ENCODE data around the gene HBG2.
"Not testable (repeated sequence)": the region's sequence is repeated elsewhere in the genome, so short reads cannot be mapped to it uniquely, and the experiment has no call there.

Gene HBG2

DNA sequence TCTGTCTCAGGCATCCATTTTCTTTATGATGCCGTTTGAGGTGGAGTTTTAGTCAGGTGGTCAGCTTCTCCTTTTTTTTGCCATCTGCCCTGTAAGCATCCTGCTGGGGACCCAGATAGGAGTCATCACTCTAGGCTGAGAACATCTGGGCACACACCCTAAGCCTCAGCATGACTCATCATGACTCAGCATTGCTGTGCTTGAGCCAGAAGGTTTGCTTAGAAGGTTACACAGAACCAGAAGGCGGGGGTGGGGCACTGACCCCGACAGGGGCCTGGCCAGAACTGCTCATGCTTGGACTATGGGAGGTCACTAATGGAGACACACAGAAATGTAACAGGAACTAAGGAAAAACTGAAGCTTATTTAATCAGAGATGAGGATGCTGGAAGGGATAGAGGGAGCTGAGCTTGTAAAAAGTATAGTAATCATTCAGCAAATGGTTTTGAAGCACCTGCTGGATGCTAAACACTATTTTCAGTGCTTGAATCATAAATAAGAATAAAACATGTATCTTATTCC, 26.1 kb upstream of the HBG2 start:
- DNase-seq = peak; percentile 29

DNA sequence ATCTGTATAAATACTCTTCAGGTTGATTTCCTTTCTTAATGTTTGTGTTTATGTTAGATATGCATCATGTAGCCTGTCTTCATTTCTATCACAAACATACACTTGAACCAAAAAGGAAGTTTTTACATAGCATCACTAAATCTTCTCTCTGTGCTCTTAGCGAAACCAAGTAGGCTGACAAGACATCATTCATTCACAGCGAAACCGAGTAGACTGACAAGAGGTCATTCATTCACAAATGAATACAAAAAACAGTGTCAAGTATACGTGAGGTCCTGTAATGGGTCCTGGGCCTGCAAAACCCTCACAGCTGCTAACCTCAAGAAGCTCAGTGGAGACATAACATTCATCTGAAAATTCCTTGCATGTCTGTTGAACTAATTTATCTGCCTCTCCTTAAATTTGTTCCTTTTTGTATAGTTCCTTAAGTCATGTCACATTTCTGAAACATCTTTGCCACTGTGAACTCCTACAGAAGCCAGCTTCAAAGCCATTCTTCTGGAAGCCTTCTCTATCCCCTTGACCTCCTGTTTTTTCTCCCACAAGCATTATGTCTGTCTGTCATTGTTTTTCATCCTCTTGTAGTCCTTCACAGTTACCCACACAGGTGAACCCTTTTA, 25.0 kb upstream of the HBG2 start:
- no peak for DNase-seq

DNA sequence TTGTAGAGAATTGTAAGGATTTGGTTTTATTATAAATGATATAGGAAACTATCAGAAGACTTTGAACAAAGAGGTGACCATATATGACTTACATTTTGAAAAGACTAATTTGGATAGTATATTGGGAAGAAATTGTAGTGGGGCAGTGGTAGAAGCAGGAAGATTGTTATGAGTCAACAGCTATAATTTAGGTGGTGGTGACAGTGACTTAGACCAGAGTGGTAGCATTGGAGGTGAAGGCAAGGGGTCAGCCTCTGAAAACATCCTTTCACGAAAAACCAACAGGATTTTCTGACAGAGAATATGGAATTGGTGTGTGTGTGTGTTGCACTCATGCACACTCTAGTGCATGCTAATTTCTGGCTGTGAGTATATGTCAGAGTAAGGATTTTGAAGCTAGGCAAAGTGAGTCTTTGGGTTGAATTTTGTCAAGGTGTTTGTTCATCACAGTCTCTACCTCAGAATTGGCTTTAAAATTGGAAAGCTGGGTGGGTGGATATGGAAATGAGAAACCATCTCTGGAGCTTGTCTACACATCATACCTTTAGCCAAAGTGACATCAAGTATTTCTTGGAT, 23.3 kb upstream of the HBG2 start:
- no peak for DNase-seq

- no peak for DNase-seq
These were observed 22.1 kb upstream of the HBG2 start for GRCh38 chr11:5276697-5277096.

DNA sequence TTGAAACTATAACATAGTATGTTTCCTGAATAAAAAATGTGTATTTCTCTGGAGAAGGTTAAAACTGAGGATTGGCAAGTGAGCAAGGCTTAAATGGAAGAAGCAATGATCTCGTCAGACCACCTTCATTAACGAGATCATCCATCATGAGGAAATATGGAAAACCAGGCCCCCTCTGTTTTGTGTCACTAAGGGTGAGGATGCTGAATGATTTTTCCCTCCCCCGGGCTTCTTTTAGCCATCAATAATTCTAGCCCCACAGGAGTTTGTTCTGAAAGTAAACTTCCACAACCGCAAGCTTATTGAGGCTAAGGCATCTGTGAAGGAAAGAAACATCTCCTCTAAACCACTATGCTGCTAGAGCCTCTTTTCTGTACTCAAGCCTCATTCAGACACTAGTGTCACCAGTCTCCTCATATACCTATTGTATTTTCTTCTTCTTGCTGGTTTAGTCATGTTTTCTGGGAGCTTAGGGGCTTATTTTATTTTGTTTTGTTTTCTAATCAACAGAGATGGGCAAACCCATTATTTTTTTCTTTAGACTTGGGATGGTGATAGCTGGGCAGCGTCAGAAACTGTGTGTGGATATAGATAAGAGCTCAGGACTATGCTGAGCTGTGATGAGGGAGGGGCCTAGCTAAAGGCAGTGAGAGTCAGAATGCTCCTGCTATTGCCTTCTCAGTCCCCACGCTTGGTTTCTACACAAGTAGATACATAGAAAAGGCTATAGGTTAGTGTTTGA, 21.0 kb upstream of the HBG2 start:
- DNase-seq = no peak

- no peak for DNase-seq
These were observed 19.8 kb upstream of the HBG2 start for GRCh38 chr11:5274395-5274794.

DNA sequence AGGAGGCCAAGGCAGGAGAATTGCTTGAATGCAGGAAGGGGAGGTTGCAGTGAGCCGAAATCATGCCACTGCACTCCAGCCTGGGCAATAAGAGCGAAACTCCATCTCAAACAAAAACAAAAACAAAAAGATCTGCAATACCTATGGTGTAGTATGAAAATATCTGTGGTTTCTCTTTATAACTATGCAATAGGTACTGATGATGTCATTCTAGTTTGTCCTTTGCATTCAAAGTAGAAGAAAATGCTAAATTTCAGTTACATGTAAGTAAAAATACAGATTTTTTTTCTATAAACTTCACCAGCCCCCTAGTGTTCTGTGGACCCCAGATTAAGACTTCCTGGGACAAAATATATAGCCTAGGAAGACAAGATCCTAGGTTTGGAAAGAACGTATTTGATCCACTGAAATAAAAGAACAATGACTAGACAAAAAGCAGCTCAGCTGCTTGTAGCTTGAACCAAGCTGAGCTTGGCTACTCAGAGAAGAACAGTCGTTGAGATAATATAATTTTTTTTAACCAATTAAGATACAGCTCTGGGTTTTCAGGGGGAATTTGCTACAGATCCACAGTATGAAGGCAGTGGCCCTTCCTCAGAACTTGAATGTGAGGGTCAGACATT, 17.9 kb upstream of the HBG2 start:
- DNase-seq = no peak

- DNase-seq = no peak
These were observed 15.2 kb upstream of the HBG2 start, which contains the start of gene HBE1 for GRCh38 chr11:5269715-5270147. Gene HBE1, minus strand, starts transcription at chr11:5269945. Its CDS starts 55 bp downstream, at chr11:5269890.

GRCh38 chr11:5267033-5267563, 12.5 kb upstream of the HBG2 start:
- DNase-seq = no peak

GRCh38 chr11:5266609-5267008, 12.0 kb upstream of the HBG2 start:
- no peak for DNase-seq

DNA sequence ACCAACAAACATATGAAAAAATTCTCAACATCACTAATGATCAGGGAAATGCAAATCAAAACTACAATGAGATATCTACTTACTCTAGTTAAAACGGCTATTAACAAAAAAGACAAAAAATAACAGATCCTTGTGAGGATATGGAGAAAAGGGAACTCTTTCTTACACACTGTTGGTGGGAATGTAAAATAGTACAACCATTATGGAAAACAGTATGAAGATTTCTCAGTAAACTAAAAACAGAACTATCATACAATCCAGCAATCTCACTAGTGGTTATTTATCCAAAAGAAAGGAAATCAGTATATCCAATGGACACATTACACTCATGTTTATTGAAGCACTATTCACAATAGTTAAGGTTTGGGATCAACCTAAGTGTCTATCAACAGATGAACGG, 11.3 kb upstream of the HBG2 start:
- no peak for DNase-seq

GRCh38 chr11:5258543-5259262, 4.1 kb upstream of the HBG2 start:
- DNase-seq = no peak

DNA sequence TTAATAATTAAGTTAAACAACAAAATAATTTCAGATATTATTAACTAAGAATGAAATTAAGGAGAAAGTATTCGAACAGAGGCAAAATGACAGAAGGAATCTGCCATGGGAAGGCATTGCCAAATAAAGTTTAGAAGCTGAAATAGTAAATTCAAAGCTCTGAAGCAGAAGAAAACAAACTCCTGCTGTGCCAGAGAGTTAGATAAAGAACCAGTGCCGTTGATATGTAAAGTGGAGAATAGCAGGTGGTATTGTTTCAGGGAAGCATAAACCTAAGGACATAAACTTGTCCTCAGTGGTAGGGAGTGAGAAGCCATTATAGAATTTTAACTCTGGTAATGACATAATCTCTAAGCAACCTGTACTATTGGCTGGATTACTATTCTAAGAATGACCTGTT, 2.7 kb upstream of the HBG2 start:
- no peak for DNase-seq

DNA sequence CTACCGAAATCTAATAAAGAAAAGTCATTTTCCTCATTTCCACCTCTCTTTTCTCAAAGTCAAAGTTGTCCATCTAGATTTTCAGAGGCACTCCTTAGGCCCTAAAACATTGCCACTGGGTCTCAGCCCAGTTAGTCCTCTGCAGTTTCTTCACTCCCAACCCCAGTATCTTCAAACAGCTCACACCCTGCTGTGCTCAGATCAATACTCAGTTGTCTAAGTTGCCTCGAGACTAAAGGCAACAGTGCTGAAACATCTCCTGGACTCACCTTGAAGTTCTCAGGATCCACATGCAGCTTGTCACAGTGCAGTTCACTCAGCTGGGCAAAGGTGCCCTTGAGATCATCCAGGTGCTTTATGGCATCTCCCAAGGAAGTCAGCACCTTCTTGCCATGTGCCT, 558 bp downstream of the HBG2 start:
- not testable (repeated sequence) for DNase-seq

GRCh38 chr11:5253440-5253839, 1.1 kb downstream of the HBG2 start:
- not testable (repeated sequence) for DNase-seq

DNA sequence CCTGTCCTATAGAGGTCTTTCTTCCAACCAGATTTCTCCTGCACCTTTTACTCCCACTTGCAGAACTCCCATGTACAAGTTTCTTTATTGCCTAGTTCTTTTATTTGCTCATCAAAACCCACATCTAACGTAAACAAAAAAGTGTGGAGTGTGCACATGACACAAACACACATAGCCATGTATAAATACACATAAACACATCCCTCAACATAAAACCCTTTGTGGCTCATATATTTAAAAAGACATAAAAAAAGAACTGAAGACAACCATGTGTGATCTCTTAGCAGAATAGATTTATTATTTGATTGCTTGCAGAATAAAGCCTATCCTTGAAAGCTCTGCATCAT, 1.7 kb downstream of the HBG2 start:
- DNase-seq = no peak

DNA sequence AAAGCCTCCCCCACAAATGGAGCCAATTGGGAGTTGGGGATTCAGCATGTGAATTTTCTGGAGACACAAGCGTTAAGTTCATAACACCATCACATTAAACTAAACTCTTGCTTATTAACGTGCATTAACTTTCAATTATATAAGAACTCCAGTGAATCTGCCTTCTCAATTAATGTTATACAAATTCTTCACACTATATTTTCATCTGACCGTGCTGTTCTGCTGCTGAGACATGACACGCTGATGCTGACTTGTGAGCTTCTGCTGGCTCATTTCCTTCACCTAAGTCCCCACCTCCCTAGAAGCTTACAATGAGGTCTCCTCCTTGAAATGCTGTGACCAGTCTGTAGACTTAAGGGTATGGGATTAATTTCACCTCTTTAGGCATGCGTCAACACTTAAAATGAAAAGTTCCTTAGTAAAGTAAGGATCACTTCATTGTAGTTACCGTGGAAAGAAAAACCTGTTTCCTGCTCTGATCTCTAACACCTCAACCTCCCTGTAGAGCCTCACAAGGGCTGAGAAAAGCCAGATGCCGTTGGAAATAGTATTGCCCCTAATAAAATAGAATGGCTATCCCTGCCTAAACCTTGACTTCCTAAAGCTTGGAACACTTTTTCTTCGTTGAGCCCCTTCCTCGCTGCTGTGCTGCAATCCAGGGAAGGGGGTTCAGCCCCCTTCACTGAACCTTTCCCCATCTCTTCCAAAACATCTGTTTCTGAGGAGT, 2.2 kb downstream of the HBG2 start:
- DNase-seq = no peak

GRCh38 chr11:5251746-5252145, 2.8 kb downstream of the HBG2 start:
- DNase-seq = no peak

- DNase-seq = no peak
These were observed 3.9 kb downstream of the HBG2 start for GRCh38 chr11:5250543-5251204.

- DNase-seq = not testable (repeated sequence)
These were observed 4.7 kb downstream of the HBG2 start, which contains the start of gene HBG1 for GRCh38 chr11:5249807-5250396. Gene HBG1, minus strand, starts transcription at chr11:5249857. Its CDS starts 53 bp downstream, at chr11:5249804.

DNA sequence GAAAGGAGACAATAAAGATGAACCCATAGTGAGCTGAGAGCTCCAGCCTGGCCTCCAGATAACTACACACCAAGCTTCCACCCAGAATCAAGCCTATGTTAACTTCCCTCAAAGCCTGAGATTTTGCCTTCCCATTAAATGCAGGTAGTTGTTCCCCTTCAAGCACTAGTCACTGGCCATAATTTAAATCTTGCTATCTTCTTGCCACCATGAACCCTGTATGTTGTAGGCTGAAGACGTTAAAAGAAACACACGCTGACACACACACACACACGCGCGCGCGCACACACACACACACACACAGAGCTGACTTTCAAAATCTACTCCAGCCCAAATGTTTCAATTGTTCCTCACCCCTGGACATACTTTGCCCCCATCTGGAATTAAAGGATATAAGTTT, 6.1 kb downstream of the HBG2 start:
- DNase-seq = not testable (repeated sequence)
